ENCODE data around the gene AKR1A1.
"Not testable (repeated sequence)": the region's sequence is repeated elsewhere in the genome, so short reads cannot be mapped to it uniquely, and the experiment has no call there.

The AKR1A1 gene

GRCh38 chr1:45570631-45571030 lies 20.0 kb downstream of the AKR1A1 start:
- Histone ChIP-seq H3K9ac (ENCODE audit: low read depth, low read length) (no peak overlapping the region), H3K36me3 (ENCODE audit: insufficient read depth, low read length) (peaks cover 11% of the 10 kb centered on the region; the same call in 1 of the 2 replicates), H3K9me3 (ENCODE audit: control insufficient read depth, insufficient read depth, low read length) (no peaks in the 10 kb centered on the region), H3K4me1 (ENCODE audit: insufficient read depth, low read length) (peaks cover 13% of the 10 kb centered on the region; the same call in 1 of the 2 replicates)

GRCh38 chr1:45573231-45573804 lies 22.7 kb downstream of the AKR1A1 start:
- Histone ChIP-seq H3K9me3 (ENCODE audit: control insufficient read depth, insufficient read depth, low read length) (no peaks in the 10 kb centered on the region), H3K4me1 (ENCODE audit: insufficient read depth, low read length) (peaks cover 13% of the 10 kb centered on the region; the same call in 1 of the 2 replicates), H3K9ac (ENCODE audit: low read depth, low read length) (peak overlapping the region; percentile 28), H3K36me3 (ENCODE audit: insufficient read depth, low read length) (peaks cover 7% of the 10 kb centered on the region; the same call in 1 of the 2 replicates)

DNA sequence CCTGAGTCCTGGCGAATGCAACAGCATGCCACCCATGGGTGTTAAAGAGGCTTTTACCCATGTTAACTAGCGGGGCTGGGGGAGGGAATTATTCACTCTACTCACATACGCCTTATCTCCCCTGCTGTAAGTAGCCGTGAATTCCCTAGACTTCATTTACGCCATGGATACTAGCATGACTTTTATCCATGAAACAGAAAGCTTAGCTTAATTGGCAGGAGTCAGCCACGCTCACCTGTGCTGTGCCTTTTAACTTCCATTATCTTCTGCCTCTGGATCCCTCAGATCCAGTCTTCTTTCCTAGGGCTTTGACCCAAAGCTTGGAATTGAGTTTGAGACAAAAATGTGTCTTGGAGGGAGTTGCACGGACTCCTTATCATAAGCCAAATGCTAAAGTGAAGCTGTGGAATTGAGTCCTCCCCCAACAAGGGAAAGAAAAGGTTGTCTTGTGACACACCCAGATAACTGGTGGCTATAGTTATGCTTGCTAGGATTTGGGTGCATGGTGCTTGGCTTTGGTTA lies 23.5 kb downstream of the AKR1A1 start:
- H3K9me3 ChIP-seq (ENCODE audit: control insufficient read depth, insufficient read depth, low read length): no peaks in the 10 kb centered on the region
- H3K9ac ChIP-seq (ENCODE audit: low read depth, low read length): no peak overlapping the region
- peaks cover 5% of the 10 kb centered on the region; the same call in 1 of the 2 replicates for H3K36me3 ChIP-seq (ENCODE audit: insufficient read depth, low read length)
- peaks cover 13% of the 10 kb centered on the region; the same call in 1 of the 2 replicates for H3K4me1 ChIP-seq (ENCODE audit: insufficient read depth, low read length)

DNA sequence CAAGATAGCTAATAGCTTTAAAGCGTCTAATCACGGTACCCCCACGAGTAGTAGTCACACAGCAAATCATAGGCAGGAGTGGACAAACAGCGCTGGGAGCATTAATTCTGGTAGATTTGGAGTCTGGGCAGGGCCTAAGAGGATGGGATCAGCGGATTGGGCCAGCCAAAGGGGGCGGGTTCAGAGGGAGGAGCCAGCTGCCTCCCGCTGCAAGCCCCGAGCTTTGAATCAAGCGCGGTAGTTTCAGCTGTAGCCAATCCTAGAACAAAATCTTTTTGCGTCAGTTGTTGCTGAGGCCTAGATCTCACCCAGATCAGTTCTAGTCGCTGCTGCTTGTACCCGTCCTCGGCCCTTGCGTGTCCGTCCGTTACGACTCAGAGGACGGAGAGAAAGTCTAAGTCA lies 32.6 kb downstream of the AKR1A1 start:
- H3K4me1 ChIP-seq (ENCODE audit: insufficient read depth, low read length): peaks cover 5% of the 10 kb centered on the region; the same call in 1 of the 2 replicates
- H3K9ac ChIP-seq (ENCODE audit: low read depth, low read length): peak overlapping the region; percentile 98
- no peaks in the 10 kb centered on the region; the same call in none of the 2 replicates for H3K36me3 ChIP-seq (ENCODE audit: insufficient read depth, low read length)
- H3K9me3 ChIP-seq (ENCODE audit: control insufficient read depth, insufficient read depth, low read length): no peaks in the 10 kb centered on the region

DNA sequence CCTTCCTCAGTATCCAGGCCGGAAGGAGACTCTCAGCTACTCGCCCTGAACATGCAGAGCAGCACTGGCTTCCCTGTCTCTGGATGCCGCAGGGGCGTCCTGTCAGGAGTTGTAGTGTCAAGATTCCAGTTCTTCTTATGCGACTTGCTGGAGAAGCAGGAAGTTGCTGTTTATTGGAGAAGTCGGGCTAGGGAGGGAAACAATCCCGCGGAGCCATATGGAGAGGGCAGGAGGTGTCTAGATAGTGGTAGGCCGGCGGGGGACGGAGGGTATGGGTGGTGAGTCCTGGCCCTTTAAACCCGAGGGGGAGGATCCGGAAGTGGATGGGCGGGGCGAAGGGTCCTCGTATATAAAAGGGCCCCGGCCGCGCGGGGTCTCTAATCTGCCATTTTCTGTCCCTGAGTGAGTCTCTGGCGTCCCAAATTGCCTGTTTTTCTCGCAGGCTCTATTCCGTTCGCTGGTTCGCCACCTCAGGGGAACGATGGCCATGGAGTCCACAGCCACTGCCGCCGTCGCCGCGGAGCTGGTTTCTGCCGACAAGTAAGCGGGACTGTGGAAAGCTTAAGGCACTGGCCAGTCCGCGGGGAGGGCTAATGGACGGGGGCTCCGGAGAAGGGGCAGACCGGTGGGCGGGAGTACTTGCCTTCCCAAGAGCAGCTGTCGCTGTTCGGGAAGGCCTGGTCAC lies 33.2 kb downstream of the AKR1A1 start, which contains the start of gene NASP:
NASP (plus strand) TSS at position 376 of the 685 bp plus-strand sequence; CDS start at position 482, 106 bp downstream.
- Histone ChIP-seq H3K36me3 (ENCODE audit: insufficient read depth, low read length) (no peaks in the 10 kb centered on the region; the same call in none of the 2 replicates), H3K9ac (ENCODE audit: low read depth, low read length) (peak within 1 kb of the TSS; percentile 98), H3K9me3 (ENCODE audit: control insufficient read depth, insufficient read depth, low read length) (no peaks in the 10 kb centered on the region), H3K4me1 (ENCODE audit: insufficient read depth, low read length) (peaks cover 5% of the 10 kb centered on the region; the same call in 1 of the 2 replicates)

GRCh38 chr1:45584351-45585109 lies 33.9 kb downstream of the AKR1A1 start:
- Histone ChIP-seq H3K9ac (ENCODE audit: low read depth, low read length) (peak overlapping the region; percentile 98), H3K9me3 (ENCODE audit: control insufficient read depth, insufficient read depth, low read length) (no peaks in the 10 kb centered on the region), H3K36me3 (ENCODE audit: insufficient read depth, low read length) (no peaks in the 10 kb centered on the region; the same call in none of the 2 replicates), H3K4me1 (ENCODE audit: insufficient read depth, low read length) (peaks cover 8% of the 10 kb centered on the region; the same call in 1 of the 2 replicates)

GRCh38 chr1:45585110-45585426 lies 34.4 kb downstream of the AKR1A1 start:
- Histone ChIP-seq H3K36me3 (ENCODE audit: insufficient read depth, low read length) (no peaks in the 10 kb centered on the region; the same call in none of the 2 replicates), H3K9me3 (ENCODE audit: control insufficient read depth, insufficient read depth, low read length) (no peaks in the 10 kb centered on the region), H3K9ac (ENCODE audit: low read depth, low read length) (peak overlapping the region; percentile 98), H3K4me1 (ENCODE audit: insufficient read depth, low read length) (peaks cover 8% of the 10 kb centered on the region; the same call in 1 of the 2 replicates)

- Histone ChIP-seq H3K4me1 (ENCODE audit: insufficient read depth, low read length) (peaks cover 8% of the 10 kb centered on the region; the same call in 1 of the 2 replicates), H3K9ac (ENCODE audit: low read depth, low read length) (peak overlapping the region; percentile 98), H3K36me3 (ENCODE audit: insufficient read depth, low read length) (no peaks in the 10 kb centered on the region; the same call in none of the 2 replicates), H3K9me3 (ENCODE audit: control insufficient read depth, insufficient read depth, low read length) (no peaks in the 10 kb centered on the region)
Observed at GRCh38 chr1:45585496-45586075, 35.0 kb downstream of the AKR1A1 start.

DNA sequence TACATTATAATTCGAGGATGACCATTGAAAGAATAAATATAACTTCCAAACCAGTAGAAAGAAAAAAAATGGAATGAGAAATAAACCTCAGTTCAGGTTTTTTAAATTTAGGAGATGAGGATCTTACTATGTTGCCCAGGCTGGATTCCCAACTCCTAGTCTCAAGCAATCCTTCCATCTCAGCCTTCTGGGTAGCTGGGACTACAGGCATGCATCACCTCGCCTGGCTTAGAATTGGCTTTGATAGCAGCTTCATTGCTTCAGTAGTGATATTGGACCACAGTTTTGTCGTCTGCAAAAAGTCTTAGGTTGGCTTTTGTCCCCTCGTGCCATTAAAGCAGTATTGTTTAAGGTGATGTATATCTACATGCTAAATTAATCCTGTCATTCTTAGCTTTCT lies 36.1 kb downstream of the AKR1A1 start:
- Histone ChIP-seq H3K9me3 (ENCODE audit: control insufficient read depth, insufficient read depth, low read length) (no peaks in the 10 kb centered on the region), H3K4me1 (ENCODE audit: insufficient read depth, low read length) (peaks cover 8% of the 10 kb centered on the region; the same call in 1 of the 2 replicates), H3K36me3 (ENCODE audit: insufficient read depth, low read length) (peaks cover 5% of the 10 kb centered on the region), H3K9ac (ENCODE audit: low read depth, low read length) (no peak overlapping the region)

- H3K36me3 ChIP-seq (ENCODE audit: insufficient read depth, low read length): peaks cover 23% of the 10 kb centered on the region
- H3K4me1 ChIP-seq (ENCODE audit: insufficient read depth, low read length): peaks cover 8% of the 10 kb centered on the region; the same call in 1 of the 2 replicates
- H3K9me3 ChIP-seq (ENCODE audit: control insufficient read depth, insufficient read depth, low read length): no peaks in the 10 kb centered on the region
- H3K9ac ChIP-seq (ENCODE audit: low read depth, low read length): no peak overlapping the region
Observed at GRCh38 chr1:45589861-45590260, 39.2 kb downstream of the AKR1A1 start.

DNA sequence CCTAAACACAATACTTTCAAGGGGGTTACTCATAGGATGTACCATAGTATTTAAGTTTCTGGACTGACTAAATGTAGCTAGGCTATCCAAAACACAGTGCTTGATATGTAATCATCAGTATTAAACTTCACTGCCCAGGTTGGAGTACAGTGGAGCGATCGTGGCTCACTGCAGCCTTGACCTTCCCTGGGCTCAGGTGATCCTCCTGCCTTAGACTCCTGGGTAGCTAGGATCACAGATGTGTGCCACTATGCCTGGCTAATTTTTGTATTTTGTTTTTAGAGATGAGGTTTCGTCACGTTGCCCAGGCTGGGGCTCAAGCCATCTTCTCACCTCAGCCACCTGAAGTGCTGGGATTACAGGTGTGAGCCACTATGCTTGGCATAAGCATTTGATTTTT lies 43.8 kb downstream of the AKR1A1 start:
- Histone ChIP-seq H3K4me1 (ENCODE audit: insufficient read depth, low read length) (no peaks in the 10 kb centered on the region), H3K9ac (ENCODE audit: low read depth, low read length) (no peak overlapping the region), H3K36me3 (ENCODE audit: insufficient read depth, low read length) (peaks cover 35% of the 10 kb centered on the region), H3K9me3 (ENCODE audit: control insufficient read depth, insufficient read depth, low read length) (no peaks in the 10 kb centered on the region)

GRCh38 chr1:45596765-45597164 lies 46.1 kb downstream of the AKR1A1 start:
- not testable (repeated sequence) for H3K9ac ChIP-seq (ENCODE audit: low read depth, low read length); H3K4me1 ChIP-seq (ENCODE audit: insufficient read depth, low read length)
- peaks cover 31% of the 10 kb centered on the region for H3K36me3 ChIP-seq (ENCODE audit: insufficient read depth, low read length)

GRCh38 chr1:45604239-45604638 lies 53.6 kb downstream of the AKR1A1 start:
- Histone ChIP-seq H3K4me1 (ENCODE audit: insufficient read depth, low read length) (peaks cover 19% of the 10 kb centered on the region), H3K9ac (ENCODE audit: low read depth, low read length) (no peak overlapping the region), H3K36me3 (ENCODE audit: insufficient read depth, low read length) (peaks cover 24% of the 10 kb centered on the region), H3K9me3 (ENCODE audit: control insufficient read depth, insufficient read depth, low read length) (no peaks in the 10 kb centered on the region)

More at GRCh38 chr1:45596765-45597164, 46.1 kb downstream of the AKR1A1 start:
- H3K9me3 ChIP-seq (ENCODE audit: control insufficient read depth, insufficient read depth, low read length): not testable (repeated sequence)
